Loucy (cell line): ENCODE measurements around the gene ERO1A.
"Not testable (repeated sequence)": the region's sequence is repeated elsewhere in the genome, so short reads cannot be mapped to it uniquely, and the experiment has no call there.

ENCODE experiments used
- CTCF ChIP-seq: fragments of 200-600 bp; sonication (generic); conservative IDR thresholded peaks from 2 replicates; pipeline ENCODE4 v1.5.1; 2014; ENCODE audit warnings: mild to moderate bottlenecking, antibody characterized with exemption, low read length
- EZH2phosphoT487 ChIP-seq: fragments of 200-600 bp; IDR thresholded peaks from 2 replicates; pipeline ENCODE4 v1.6.1; 2018; ENCODE audit warnings: antibody characterized with exemption, mild to moderate bottlenecking, moderate library complexity, borderline replicate concordance

GRCh38 chr14:52729035-52729434 is 33.7 kb upstream of the ERO1A start:
- not testable (repeated sequence) for TF ChIP-seq CTCF, EZH2phosphoT487
